ENCODE data around the gene KRTAP3-2.

Gene KRTAP3-2

DNA sequence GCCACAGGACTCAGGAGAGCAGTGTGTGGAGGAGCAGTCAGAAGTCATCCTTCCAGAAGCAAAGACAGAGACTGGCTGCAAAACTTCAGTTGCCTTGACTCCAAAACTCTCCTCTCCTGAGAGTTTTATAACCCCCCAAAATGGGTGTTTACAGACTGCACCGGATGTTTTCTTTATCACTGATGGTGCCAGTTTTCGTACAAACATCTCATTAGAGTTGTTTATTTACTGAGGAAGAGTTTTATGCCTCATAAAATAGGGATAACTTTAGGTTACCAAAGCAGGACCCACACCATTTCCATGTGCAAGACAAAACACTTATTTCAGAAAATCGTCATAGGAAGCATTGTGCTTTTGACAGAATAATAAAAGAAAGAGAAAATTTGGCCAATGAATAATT is 15.5 kb downstream of the KRTAP3-2 start, which contains the start of gene KRT40:
Gene KRT40, minus strand, starts transcription at position 101 of the 400 bp plus-strand sequence. Its CDS starts 53 bp downstream, at position 48.
- TF ChIP-seq, protein P1, sequence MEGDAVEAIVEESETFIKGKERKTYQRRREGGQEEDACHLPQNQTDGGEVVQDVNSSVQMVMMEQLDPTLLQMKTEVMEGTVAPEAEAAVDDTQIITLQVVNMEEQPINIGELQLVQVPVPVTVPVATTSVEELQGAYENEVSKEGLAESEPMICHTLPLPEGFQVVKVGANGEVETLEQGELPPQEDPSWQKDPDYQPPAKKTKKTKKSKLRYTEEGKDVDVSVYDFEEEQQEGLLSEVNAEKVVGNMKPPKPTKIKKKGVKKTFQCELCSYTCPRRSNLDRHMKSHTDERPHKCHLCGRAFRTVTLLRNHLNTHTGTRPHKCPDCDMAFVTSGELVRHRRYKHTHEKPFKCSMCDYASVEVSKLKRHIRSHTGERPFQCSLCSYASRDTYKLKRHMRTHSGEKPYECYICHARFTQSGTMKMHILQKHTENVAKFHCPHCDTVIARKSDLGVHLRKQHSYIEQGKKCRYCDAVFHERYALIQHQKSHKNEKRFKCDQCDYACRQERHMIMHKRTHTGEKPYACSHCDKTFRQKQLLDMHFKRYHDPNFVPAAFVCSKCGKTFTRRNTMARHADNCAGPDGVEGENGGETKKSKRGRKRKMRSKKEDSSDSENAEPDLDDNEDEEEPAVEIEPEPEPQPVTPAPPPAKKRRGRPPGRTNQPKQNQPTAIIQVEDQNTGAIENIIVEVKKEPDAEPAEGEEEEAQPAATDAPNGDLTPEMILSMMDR (IDR thresholded peaks at IDR 0.05; ENCODE audit: insufficient read depth, low read depth, low read length, missing control alignments): no peak
- H3K4me3 ChIP-seq (ENCODE audit: low read depth, low read length): no peak within 1 kb of the TSS
- no peak for DNase-seq (ENCODE audit: low read depth)

DNA sequence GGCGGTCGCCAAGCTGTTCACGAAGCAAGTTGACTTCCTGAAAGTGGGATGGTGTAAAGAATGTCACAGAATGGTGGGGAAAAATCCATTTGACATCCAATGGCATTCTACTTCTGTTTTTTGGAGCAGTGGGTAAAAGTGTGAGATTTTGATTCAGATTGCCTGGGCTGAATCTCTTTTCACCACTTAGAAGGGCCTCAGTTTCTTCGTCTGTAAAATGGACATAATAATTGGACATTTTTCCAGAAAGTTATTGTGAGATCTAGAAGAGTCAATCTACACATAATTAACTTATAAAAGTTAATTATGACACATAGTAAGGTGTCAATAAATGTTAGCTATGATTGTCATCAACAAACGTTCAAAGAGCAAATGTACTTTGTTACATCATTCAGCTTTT is 18.6 kb downstream of the KRTAP3-2 start:
- no peak overlapping the region for H3K4me3 ChIP-seq (ENCODE audit: low read depth, low read length)
- DNase-seq (ENCODE audit: low read depth): no peak
- TF ChIP-seq, protein P1 (IDR thresholded peaks at IDR 0.05; ENCODE audit: insufficient read depth, low read depth, low read length, missing control alignments): no peak

DNA sequence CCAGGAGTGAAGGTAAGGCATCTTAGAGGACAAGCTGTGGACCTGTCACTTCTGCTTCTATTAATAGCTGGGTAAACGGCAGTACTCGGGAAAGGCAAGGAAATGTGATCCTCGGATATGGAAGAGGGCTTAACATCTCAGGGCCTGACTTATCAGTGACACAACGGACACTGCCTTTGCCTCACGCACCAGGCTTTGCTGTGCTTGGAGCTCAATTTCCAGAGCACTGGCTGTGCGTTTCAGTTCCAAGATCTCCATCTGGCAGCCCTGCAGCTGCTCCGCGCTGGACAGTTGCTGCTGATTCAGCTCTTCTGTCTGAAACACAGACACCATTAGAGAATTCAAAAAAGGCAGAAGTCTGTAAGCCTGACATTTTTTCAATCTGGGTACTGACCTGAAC is 19.1 kb downstream of the KRTAP3-2 start:
- TF ChIP-seq, protein P1 (IDR thresholded peaks at IDR 0.05; ENCODE audit: insufficient read depth, low read depth, low read length, missing control alignments): no peak
- DNase-seq (ENCODE audit: low read depth): no peak
- no peak overlapping the region for H3K4me3 ChIP-seq (ENCODE audit: low read depth, low read length)

DNA sequence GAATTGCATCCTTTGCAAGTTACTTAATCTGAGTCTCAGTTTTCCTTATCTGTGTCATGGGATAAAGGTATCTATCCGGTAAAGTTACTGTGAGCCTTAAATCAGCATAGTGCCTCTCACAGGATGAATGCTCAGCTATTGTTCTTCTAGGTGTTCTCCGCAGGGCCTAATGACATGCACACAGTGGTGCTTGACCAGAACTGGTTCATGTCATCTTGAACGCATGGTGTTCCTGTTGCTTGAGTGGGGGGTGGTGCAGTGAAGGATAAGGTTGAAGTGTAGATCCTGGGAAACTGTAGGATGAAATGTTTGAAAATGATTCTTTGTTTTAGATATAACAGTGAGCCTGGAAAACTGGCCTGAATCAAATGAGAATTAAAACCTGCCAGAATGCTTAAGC is 19.6 kb downstream of the KRTAP3-2 start:
- no peak overlapping the region for H3K4me3 ChIP-seq (ENCODE audit: low read depth, low read length)
- TF ChIP-seq, protein P1 (IDR thresholded peaks at IDR 0.05; ENCODE audit: insufficient read depth, low read depth, low read length, missing control alignments): no peak
- no peak for DNase-seq (ENCODE audit: low read depth)

DNA sequence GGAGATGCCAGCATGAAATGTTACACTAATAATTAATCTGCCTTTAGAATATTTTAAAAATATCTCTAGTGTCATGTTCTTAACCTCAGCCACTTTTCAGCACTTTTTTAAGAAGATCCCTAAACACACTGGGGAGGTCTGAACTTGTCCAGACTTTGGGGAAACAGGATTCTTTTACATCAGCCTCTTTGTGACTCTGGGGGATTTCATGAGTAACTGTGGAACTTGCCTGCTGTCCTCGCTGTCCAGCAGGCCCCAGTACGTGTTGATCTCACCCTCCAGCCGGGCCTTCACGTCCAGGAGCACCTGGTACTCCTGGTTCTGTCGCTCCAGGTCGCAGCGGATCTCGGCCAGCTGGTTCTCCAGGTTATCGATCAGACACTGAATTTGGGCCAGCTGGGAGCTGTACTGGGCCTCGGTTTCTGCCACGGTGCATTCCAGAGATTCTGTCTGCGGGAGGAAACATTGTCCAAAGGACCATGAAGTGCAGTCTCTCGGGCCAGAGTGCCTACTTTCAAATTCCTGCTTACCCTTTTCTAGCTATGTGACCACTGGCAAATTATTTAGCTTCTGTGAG is 21.0 kb downstream of the KRTAP3-2 start:
- TF ChIP-seq, protein P1 (IDR thresholded peaks at IDR 0.05; ENCODE audit: insufficient read depth, low read depth, low read length, missing control alignments): no peak
- no peak for DNase-seq (ENCODE audit: low read depth)
- no peak overlapping the region for H3K4me3 ChIP-seq (ENCODE audit: low read depth, low read length)

DNA sequence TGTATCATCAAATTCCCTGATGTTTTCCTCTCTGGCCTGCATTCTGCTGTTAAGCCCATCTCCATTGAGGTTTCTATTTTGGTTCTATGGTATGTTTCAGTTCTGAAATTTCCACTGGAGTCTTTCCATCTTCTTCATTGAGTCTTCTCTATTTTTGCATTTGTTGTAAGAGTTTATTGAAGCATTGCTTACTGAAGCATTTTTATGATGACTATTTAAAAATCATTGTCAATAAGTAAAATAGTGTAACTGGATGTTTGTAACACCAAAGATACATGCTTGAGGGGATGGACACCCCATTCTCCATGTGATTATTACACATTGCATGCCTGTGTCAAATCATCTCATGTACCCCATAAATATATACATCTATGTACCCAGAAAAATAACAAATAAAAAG is 24.2 kb downstream of the KRTAP3-2 start:
- DNase-seq (ENCODE audit: low read depth): no peak
- no peak overlapping the region for H3K4me3 ChIP-seq (ENCODE audit: low read depth, low read length)
- TF ChIP-seq, protein P1 (IDR thresholded peaks at IDR 0.05; ENCODE audit: insufficient read depth, low read depth, low read length, missing control alignments): no peak

DNA sequence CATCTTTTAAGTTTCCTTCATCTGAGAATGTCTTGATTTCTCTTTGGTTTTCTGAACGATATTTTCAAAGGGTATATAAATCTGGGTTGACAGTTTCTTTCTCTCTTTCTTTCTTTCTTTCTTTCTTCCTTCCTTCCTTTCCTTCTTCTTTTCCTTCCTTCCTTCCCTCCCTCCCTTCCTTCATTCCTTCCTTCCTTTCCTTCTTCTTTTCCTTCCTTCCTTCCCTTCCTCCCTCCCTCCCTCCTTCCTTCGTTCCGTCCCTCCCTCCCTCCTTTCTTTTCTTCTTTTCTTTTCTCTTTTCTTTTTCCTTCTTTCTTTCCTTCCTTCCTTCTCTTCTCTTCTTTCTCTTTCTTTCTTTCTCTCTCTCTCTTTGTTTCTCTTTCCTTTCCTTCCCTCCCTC is 25.3 kb downstream of the KRTAP3-2 start:
- TF ChIP-seq, protein P1 (IDR thresholded peaks at IDR 0.05; ENCODE audit: insufficient read depth, low read depth, low read length, missing control alignments): no peak

More for the DNA sequence above, 25.3 kb downstream of the KRTAP3-2 start:
- no peak for DNase-seq (ENCODE audit: low read depth)
- no peak overlapping the region for H3K4me3 ChIP-seq (ENCODE audit: low read depth, low read length)

Measured in GM12865 (cell line).